NCI-H2081 (cell line): ENCODE measurements around the gene NAGLU.
"Not testable (repeated sequence)": the region's sequence is repeated elsewhere in the genome, so short reads cannot be mapped to it uniquely, and the experiment has no call there.

Experiments
- DNase-seq, 2 experiments: peaks; one replicate each; lab custom pipeline; 2025; lab: John Stamatoyannopoulos, UW

NAGLU gene

DNA sequence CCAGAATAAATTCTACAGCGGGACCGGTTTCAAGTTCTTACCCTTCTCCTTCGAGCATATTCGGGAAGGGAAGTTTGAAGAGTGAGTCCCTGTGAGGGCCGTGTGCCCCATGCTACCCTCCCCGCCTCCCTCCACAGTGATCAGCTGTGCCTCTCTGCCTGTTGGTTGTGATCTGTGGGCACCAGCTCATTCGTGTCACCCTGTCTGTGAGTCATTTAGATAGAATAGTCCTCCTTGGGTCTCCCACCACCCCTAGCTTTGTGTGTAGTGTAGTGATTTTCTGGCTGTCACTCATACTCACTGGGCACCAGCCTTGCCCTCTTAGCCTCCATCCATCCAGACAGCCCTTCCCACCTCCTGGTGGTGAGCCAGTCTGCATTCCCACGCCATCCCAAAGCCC lies 15.0 kb upstream of the NAGLU start:
- DNase-seq: no peak

DNA sequence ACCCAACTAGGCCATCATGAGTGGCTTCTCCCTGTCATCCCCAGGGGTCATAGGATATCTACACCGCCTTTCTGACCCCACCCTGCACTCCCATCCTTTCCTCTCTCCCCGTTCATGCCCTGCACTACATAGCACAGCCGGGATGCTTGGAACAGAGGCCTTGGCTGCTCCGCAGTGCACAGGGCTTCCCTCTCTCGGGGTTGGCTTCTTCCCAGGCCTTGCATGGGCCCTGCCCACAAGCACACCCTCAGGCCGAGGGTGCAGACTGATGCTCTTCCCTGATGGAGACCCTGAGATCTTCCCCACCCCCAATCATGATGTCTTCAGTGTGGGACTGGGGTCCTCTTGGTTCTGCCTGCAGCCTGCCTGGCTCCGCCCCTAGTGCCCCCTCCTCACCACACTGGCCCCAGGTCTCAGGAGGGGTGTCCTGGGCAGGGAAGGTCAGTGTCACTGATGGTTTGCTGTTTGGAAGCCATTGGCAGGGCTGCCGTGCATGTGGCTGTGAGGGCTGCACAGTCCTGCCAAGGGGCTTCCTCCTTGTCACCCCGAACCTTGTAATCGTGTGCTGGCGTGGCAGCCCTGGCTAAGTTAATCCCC lies 14.3 kb upstream of the NAGLU start:
- no peak for DNase-seq

DNA sequence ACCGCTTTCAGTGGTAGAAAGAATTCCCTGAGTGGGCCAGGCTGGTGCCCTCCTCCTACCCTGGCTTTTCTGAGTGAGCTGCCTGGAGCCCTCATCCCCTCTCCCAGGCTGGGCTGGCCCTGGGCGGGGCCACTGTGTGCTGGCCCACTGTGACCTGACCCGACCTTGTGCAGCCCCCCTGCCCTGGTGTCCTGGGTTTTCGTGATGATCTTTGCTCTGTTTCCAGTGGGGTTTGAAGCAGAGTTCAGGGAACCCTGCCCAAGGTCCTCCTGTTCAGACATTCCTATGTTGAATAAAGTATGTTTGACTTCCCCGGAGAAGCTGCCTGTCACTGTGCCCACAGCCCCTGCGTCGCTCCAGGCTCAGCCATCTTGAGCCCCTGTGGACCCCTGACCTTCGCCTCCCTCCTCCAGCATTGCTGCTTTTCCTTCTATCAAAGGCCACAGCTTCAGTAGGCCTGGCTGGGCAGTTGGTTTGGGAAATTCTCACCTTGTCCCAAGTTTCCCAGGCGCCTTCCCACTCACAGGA lies 13.7 kb upstream of the NAGLU start:
- DNase-seq: no peak

DNA sequence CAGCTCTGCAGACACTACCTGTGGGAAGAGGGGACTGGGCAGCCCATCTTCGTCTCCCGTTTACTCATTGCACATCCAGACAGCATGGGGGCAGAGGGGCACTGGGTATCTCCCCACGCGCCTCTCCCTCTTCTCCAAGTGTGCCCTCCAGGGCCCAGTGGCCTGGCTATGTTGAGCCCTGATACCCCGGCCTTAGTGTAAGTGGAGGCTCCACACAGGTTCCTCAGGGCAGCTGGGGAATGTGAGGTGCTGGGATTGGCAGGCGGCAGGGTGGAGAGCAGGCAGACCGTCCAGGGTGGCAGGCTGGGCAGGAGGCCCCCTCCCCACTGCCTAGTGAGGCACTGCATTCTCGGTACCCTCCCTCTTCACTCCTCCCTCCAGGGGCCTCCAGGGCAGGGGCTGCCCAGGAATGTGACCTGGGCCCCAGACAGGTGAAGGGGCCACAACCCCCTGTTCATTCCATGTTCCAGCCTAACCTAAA lies 13.2 kb upstream of the NAGLU start:
- no peak for DNase-seq

DNA sequence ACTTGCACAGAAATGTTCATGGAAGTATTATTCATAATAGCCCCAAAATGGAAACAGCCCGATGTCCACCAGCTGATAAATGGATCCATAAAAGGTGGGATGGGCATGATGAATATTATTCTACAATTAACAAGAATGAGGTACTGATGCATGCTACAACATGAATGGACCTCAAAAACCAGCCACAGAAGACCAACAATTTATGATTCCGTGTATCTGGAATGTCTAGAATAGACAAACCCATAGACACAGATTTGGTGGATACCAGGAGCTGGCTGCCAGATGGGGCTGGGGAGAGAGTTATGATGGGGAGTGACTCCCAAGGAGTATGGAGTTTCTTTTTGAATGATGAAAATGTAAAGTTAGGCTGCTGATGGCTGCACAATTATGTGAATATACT lies 10.8 kb upstream of the NAGLU start:
- DNase-seq: no peak

DNA sequence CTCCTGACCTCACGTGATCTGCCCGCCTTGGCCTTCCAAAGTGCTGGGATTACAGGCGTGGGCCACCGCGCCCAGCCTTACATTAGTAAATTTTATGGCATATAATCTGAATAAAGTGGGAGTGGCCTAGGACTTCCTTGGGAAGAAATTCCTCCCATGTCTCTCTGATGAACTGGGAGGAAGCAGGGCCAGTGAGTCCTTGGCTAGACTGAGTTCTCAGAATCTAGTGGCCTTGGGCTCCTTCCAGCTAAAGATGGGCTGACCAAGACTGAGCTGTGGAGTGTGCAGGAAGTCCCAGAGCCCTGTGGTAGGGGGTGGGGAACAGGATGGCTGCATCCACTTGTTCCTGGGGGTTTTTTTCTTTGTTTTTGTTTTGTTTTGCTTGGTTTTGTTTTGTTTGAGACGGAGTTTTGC lies 10.0 kb upstream of the NAGLU start:
- no peak for DNase-seq

DNA sequence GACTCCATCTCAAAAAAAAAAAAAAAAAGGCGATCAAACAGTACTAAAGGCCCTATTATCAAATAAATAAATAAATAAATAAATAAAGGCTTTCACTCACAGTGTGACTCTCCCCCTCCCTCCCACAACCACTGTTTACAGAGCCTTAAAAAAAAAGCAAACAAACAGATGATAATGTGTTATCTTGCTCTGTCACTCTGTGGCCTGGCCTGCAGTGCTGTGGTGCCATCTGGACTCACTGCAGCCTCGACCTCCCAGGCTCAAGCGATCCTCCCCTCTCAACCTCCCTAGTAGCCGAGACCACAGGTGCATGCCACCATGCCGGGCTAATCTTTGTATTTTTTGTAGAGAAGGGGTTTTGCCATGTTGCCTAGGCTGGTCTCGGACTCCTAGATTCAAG lies 8.1 kb upstream of the NAGLU start:
- no peak for DNase-seq

DNA sequence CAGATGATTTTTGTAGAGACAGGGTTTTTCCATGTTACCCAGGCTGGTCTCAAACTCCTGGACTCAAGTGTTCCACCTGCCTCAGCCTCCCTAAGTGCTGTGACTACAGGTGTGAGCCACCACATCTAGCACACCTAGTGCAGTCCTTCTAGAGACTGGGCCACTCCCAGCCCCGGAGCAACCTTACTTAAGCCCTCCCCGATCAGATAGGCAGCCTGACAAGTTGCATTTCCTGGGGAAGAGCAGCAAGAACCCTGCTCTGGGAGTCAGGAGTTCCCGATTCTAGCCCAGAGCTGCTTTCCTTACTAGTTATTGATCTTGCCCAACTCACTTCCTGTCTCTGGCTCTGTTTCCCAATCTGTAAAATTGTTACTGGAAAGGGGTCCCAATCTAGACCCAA lies 7.0 kb upstream of the NAGLU start:
- no peak for DNase-seq

DNA sequence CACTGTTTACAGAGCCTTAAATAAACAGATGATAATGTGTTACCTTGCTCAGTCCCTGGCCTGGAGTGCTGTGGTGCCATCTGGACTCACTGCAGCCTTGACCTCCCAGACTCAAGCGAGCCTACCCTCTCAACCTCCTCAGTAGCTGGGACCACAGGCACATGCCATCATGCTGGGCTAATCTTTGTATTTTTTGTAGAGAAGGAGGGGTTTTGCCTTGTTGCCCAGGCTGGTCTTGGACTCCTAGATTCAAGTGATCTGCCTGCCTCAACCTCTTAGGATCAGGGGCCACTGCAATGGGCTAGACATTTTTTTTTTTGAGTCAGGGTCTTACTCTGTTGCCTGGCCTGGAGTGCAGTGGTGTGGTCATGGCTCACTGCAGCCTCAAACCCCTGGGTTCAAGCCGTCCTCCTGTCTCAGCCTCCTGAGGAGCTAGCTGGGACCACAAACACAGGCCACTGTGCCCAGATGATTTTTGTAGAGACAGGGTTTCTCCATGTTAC lies 5.0 kb upstream of the NAGLU start:
- peak in 1 of 2 experiments; percentile 24 for DNase-seq

DNA sequence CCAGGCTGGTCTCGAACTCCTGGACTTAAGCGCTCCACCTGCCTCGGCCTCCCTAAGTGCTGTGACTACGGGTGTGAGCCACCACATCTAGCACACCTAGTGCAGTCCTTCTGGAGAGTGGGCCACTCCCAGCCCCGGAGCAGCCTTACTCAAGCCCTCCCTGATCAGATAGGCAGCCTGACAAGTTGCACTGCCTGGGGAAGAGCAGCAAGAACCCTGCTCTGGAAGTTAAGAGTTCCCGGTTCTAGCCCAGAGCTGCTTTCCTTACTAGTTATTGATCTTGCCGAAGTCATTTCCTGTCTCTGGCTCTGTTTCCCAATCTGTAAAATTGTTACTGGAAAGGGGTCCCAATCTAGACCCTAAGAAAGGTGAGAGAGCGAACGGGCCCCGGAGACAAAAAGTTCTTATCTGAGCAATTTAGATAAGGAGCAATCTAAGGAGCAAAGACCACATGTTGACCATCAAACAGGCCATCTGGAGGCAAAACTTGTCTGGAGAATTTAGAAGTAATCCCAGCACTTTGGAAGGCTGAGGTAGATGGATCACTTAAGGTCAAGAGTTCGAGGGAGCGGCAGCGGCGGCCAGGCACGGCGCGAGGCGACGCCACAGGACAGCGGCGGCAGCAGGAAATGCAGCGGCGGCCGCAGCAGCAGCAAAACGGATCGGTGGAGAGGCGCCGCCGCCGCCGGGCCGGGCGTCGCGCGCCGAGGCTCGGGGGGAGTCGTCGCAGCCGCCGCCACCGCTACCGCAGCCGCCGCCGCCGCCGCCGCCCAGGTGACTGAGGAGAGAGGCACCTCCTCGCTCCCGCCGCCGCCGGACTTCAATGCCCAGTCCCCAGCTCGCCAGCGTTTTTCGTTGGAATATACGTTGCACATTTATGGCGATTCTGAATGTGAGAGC lies 4.3 kb upstream of the NAGLU start:
- DNase-seq: peak; percentile 55 to 71

DNA sequence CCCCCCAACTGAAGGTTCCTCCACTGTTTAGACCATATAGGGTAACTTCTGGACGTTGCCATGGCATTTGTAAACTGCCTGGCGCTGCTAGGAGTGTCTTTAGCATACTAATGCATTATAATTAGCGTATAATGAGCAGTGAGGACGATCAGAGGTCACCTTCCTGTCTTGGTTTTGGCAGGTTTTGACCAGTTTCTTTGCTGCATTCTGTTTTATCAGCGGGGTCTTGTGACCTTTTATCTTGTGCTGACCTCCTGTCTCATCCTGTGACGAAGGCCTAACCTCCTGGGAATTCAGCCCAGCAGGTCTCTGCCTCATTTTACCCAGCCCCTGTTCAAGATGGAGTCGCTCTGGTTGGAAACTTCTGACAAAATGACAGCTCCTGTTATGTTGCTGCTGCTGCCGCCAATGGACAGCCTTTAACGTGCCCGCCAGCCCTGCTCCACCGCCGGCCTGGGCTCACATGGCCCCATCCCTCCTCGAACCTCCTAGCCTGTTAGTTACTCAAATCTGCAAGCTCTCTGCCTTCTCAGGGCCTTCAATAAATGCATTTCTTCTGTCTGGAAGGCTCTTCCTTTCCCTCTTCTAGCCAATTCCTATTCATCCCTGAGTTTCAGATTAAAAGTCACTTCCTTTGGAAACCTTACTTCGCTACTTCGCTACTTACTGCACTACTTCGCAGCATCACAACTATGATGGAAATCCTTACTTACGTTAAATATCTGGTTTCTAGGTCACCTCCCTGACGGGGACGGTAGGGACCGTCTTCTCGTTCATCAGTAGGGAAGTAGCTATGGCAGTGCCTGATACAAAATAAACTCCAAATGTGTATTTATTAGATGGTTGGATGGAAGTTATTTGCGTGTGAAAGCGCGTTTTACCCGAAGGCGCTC lies 640 bp upstream of the NAGLU start:
- DNase-seq: no peak

DNA sequence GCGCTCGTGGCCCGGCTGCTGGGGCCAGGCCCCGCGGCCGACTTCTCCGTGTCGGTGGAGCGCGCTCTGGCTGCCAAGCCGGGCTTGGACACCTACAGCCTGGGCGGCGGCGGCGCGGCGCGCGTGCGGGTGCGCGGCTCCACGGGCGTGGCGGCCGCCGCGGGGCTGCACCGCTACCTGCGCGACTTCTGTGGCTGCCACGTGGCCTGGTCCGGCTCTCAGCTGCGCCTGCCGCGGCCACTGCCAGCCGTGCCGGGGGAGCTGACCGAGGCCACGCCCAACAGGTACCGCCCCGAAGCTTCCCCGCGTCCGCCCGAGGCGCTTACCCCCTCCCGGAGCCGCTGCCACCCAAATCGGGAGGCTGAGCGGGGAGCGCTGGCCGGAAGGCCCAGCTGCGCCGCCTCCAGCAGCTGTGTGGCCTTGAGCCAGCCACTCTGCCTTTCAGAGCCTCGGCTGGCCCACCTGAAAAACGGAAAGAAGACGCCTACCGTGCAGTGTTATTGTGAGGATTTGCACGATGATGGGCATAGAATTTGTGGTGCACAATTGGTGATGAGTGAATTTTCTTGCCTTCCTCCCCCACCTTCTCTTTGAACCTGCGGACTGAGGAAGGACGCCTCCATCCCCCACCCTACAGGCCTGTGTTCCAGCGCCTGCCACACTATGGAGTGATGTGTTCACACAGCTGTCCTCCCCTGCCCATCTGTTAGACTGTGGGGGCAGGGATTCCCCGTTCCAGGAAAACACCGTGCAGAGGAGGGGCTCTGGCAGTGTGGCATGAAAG lies 523 bp downstream of the NAGLU start:
- DNase-seq: peak; percentile 95 to 96

DNA sequence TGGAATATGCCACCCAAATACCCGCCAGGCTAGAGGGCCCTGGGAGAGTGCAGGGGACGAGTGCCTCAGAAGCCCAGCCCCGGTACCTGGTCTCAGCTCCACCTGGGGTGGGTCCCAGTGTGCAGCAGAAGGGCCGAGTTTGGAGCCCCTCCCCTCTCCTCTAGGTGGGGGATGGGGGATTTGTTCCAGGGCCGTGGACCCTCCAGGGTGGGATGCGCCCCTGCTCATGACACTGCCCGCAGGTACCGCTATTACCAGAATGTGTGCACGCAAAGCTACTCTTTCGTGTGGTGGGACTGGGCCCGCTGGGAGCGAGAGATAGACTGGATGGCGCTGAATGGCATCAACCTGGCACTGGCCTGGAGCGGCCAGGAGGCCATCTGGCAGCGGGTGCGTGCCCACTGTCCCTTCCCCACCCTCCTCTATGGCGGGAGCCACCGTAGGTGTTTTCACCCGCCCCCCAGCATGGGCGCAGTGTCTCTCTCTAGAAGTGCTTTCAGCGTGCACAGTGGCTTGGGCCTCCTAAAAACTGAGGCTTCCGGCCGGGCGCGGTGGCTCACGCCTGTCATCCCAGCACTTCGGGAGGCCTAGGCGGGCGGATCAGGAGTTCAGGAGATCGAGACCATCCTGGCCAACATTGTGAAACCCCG lies 1.2 kb downstream of the NAGLU start:
- DNase-seq: no peak

DNA sequence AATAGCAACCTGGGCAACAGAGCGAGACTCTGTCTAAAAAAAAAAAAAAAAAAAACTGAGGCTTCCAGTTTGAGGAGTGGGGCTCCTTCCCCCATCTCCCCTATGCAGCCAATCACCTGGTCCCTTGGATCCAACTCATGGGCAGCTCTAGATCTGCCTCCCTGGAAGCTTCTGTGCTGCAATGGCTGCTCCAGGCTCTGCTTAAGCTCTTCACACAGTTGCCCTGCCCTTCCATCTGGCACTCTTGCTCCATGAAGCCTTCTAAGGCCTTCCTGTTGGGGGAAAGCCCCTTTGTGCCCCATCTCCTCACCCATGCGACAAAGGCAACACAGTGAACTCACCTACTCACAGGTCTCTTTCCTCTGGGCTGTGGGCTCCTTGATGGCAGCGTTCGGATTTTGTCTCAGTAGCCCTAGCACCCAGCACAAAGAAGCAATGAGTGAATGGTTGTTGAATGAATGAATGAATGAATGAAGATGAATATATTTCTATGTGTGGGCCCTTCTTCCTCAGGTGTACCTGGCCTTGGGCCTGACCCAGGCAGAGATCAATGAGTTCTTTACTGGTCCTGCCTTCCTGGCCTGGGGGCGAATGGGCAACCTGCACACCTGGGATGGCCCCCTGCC lies 1.9 kb downstream of the NAGLU start:
- no peak for DNase-seq

DNA sequence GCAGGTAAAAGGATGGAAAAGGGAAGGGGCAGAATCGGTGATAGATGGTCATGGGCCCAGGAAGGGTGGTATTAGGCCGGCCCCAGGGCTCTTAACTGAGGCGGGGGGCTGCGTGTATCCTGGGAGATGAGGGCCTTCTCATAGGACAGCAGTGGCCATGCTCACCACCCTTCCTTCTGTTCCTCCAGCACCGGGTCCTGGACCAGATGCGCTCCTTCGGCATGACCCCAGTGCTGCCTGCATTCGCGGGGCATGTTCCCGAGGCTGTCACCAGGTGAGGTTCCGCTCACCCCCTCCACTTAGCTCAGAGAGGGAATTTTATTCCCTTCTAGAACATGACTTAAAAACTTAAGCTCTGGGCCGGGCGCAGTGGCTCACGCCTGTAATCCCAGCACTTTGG lies 2.4 kb downstream of the NAGLU start:
- no peak for DNase-seq

DNA sequence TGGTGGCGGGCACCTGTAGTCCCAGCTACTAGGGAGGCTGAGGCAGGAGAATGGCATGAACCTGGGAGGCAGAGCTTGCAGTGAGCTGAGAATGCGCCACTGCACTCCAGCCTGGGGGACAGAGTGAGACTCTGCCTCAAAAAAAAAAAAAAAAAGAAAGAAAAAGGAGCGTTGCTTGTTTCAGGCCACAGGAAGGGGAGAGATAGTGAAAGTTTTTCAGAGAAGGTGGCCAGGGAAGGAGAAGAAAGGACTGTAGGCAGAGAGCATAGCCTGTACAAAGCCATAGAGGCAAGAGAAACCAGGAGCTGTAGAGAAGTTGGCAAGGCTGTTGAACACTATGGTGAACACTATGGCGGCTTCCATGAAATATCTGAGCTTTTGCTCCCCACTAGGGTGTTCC lies 4.5 kb downstream of the NAGLU start:
- DNase-seq: not testable (repeated sequence)

DNA sequence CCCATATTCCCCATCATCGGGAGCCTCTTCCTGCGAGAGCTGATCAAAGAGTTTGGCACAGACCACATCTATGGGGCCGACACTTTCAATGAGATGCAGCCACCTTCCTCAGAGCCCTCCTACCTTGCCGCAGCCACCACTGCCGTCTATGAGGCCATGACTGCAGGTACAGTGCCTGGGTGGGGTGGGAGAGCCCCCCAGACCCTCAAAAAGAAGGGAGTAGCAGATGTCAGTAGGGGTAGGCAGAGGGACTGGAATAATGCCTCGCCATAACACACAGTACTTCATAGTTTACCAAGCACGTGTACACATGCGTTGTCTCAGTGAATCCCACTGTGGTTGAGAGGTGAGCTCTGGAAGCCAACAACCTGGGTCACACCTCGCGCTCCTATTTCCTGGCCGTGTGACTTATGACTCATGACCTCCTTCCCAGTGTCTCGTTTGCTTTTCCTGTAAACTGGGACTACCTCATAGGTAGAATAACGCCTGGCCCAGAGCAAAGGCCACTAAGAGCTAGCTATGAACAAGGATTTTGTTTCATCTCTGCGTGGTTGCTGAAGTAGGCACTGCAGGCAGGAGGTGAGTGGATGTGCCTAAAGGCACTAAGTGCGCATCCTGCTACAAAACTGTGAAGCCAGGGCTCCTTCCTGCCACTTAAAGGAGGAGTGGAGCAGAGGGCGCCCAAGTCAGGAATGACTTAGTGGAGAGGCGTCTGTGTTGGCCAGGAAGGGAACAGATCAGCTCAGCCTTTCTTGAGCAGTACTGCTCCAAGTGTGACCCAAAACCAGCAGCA lies 5.2 kb downstream of the NAGLU start:
- no peak for DNase-seq

DNA sequence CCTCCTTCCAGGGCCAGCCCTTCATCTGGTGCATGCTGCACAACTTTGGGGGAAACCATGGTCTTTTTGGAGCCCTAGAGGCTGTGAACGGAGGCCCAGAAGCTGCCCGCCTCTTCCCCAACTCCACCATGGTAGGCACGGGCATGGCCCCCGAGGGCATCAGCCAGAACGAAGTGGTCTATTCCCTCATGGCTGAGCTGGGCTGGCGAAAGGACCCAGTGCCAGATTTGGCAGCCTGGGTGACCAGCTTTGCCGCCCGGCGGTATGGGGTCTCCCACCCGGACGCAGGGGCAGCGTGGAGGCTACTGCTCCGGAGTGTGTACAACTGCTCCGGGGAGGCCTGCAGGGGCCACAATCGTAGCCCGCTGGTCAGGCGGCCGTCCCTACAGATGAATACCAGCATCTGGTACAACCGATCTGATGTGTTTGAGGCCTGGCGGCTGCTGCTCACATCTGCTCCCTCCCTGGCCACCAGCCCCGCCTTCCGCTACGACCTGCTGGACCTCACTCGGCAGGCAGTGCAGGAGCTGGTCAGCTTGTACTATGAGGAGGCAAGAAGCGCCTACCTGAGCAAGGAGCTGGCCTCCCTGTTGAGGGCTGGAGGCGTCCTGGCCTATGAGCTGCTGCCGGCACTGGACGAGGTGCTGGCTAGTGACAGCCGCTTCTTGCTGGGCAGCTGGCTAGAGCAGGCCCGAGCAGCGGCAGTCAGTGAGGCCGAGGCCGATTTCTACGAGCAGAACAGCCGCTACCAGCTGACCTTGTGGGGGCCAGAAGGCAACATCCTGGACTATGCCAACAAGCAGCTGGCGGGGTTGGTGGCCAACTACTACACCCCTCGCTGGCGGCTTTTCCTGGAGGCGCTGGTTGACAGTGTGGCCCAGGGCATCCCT lies 7.4 kb downstream of the NAGLU start:
- no peak for DNase-seq
